GM12873 (cell line): ENCODE results near the gene CILP2.

Experiments used
- CTCF ChIP-seq: IDR thresholded peaks from 2 replicates; pipeline ENCODE4 v1.5.1; 2012; ENCODE audit warnings: low read depth, mild to moderate bottlenecking, moderate library complexity, low read length, control low read depth; ENCODE audit not compliant: insufficient read depth; ENCODE audit errors: missing control alignments

Gene CILP2

GRCh38 chr19:19540064-19540714 lies 2.1 kb downstream of the CILP2 start:
- TF ChIP-seq CTCF: no peak

- no peak for TF ChIP-seq CTCF
Observed at GRCh38 chr19:19540715-19541515, 2.9 kb downstream of the CILP2 start.

- TF ChIP-seq CTCF: no peak
Observed at GRCh38 chr19:19541616-19542015, 3.6 kb downstream of the CILP2 start.

GRCh38 chr19:19542507-19542906 lies 4.4 kb downstream of the CILP2 start:
- TF ChIP-seq CTCF: no peak

GRCh38 chr19:19543101-19543500 lies 5.0 kb downstream of the CILP2 start:
- no peak for TF ChIP-seq CTCF

- TF ChIP-seq CTCF: no peak
Observed at GRCh38 chr19:19543640-19544039, 5.6 kb downstream of the CILP2 start.

- no peak for TF ChIP-seq CTCF
Observed at GRCh38 chr19:19544257-19544953, 6.3 kb downstream of the CILP2 start.
